ENCODE data around the gene ADGRL2. TPM values are rescaled to one million over a fixed set of nuclear protein-coding genes. Genes with fewer than 3 reads are reported as not detected.

Gene ADGRL2
- polyA plus RNA-seq, 3 donors, result not detected

DNA sequence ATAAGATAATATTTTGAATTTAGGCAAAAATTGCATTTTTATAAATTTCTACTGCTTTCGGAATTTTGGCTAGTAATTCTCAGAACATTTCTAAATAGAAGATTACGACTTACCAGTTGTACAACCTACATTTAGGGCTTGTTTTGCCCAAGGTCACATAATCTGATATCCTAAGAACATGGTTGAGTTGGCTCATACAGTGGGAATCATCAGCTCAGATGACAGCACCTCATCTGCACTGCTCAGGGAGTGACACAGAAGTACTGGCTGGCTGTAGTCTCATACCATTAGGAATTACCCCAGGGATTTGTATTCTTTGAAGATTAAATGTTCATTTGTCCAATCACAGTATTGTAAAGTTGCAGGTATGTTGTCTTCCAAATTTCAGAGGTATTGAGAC is 217.6 kb downstream of the ADGRL2 start:
- H3K36me3 Mint-ChIP-seq, result no peaks in the 10 kb centered on the region
- TF ChIP-seq, protein P1, sequence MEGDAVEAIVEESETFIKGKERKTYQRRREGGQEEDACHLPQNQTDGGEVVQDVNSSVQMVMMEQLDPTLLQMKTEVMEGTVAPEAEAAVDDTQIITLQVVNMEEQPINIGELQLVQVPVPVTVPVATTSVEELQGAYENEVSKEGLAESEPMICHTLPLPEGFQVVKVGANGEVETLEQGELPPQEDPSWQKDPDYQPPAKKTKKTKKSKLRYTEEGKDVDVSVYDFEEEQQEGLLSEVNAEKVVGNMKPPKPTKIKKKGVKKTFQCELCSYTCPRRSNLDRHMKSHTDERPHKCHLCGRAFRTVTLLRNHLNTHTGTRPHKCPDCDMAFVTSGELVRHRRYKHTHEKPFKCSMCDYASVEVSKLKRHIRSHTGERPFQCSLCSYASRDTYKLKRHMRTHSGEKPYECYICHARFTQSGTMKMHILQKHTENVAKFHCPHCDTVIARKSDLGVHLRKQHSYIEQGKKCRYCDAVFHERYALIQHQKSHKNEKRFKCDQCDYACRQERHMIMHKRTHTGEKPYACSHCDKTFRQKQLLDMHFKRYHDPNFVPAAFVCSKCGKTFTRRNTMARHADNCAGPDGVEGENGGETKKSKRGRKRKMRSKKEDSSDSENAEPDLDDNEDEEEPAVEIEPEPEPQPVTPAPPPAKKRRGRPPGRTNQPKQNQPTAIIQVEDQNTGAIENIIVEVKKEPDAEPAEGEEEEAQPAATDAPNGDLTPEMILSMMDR (IDR thresholded peaks at IDR 0.05), result no peak
- intact Hi-C loops (cut with micrococcal nuclease), result no loop called here
- H3K27me3 Mint-ChIP-seq (ENCODE audit: low read depth in 3 of 3), result no peaks in the 10 kb centered on the region
- Histone ChIP-seq H3K36me3 (replicated peaks in 1 of 2; ENCODE audit: control insufficient read depth in 1 of 2, insufficient read depth in 2 of 2, low read length in 2 of 2) (no peaks in the 10 kb centered on the region), H4K20me1 (ENCODE audit: insufficient read depth, low read length) (no peaks in the 10 kb centered on the region), H3K4me3 (replicated peaks in 1 of 3; ENCODE audit: low read depth in 2 of 3, low read length in 3 of 3) (no peak overlapping the region), H3K4me2 (replicated peaks; ENCODE audit: extremely low read depth, low read length, poor library complexity, severe bottlenecking) (no peak overlapping the region), H3K9me3 (replicated peaks in 1 of 2; ENCODE audit: control insufficient read depth in 1 of 2, insufficient read depth in 1 of 2, low read length in 2 of 2) (peaks cover 17 to 18% of the 10 kb centered on the region in 2 donors), H3K4me1 (ENCODE audit: control insufficient read depth in 1 of 2, insufficient read depth in 2 of 2, low read length in 2 of 2) (no peaks in the 10 kb centered on the region), H3K27me3 (ENCODE audit: control insufficient read depth in 2 of 2, insufficient read depth in 2 of 2, low read length in 2 of 2) (no peaks in the 10 kb centered on the region), H3K27ac (ENCODE audit: low read depth in 1 of 2, low read length in 2 of 2) (no peak overlapping the region), H3K9ac (ENCODE audit: insufficient read depth, low read length, poor library complexity, severe bottlenecking) (no peak overlapping the region), H2AFZ (ENCODE audit: insufficient read depth, low read depth, low read length, poor library complexity, severe bottlenecking) (no peak overlapping the region), H3K79me2 (ENCODE audit: insufficient read depth, low read length) (no peaks in the 10 kb centered on the region)
- no peak overlapping the region for H3K27ac Mint-ChIP-seq
- H3K4me1 Mint-ChIP-seq, result no peaks in the 10 kb centered on the region
- WGBS (ENCODE audit: insufficient coverage), result no CpG with 5 or more reads among the region's 2 CpGs
- no peak overlapping the region for H3K4me3 Mint-ChIP-seq
- DNase-seq, result no peak
- H3K9me3 Mint-ChIP-seq, result peaks cover 5 to 15% (median 11%) of the 10 kb centered on the region in 7 donors

DNA sequence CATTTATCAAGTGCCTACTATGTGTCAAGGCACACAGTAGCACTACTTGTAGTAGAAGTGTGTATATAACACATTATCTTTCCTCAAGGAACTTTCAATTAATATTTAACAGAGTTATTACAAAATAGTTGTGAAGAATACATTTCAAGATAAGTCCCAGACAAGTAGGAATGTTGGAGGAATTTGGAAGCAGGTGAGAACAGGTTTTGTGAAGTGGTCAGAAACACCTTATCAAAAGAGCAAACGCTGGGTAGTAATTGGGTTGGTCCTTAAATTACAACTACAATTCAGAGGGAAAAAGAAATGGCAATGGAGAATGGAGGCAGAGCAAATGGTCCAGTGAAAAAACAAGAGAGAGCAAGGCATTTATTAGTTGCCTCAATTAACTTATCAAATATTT is 218.8 kb downstream of the ADGRL2 start:
- Histone ChIP-seq H4K20me1 (ENCODE audit: insufficient read depth, low read length) (no peaks in the 10 kb centered on the region), H3K27me3 (ENCODE audit: control insufficient read depth in 2 of 2, insufficient read depth in 2 of 2, low read length in 2 of 2) (no peaks in the 10 kb centered on the region), H3K9ac (ENCODE audit: insufficient read depth, low read length, poor library complexity, severe bottlenecking) (no peak overlapping the region), H3K4me3 (replicated peaks in 1 of 3; ENCODE audit: low read depth in 2 of 3, low read length in 3 of 3) (no peak overlapping the region), H3K27ac (ENCODE audit: low read depth in 1 of 2, low read length in 2 of 2) (no peak overlapping the region), H3K9me3 (replicated peaks in 1 of 2; ENCODE audit: control insufficient read depth in 1 of 2, insufficient read depth in 1 of 2, low read length in 2 of 2) (peaks cover 17 to 20% of the 10 kb centered on the region in 2 donors), H3K4me2 (replicated peaks; ENCODE audit: extremely low read depth, low read length, poor library complexity, severe bottlenecking) (no peak overlapping the region), H3K79me2 (ENCODE audit: insufficient read depth, low read length) (no peaks in the 10 kb centered on the region), H3K36me3 (replicated peaks in 1 of 2; ENCODE audit: control insufficient read depth in 1 of 2, insufficient read depth in 2 of 2, low read length in 2 of 2) (no peaks in the 10 kb centered on the region), H2AFZ (ENCODE audit: insufficient read depth, low read depth, low read length, poor library complexity, severe bottlenecking) (no peak overlapping the region), H3K4me1 (ENCODE audit: control insufficient read depth in 1 of 2, insufficient read depth in 2 of 2, low read length in 2 of 2) (no peaks in the 10 kb centered on the region)
- Mint-ChIP-seq H3K4me1 (no peaks in the 10 kb centered on the region), H3K36me3 (no peaks in the 10 kb centered on the region), H3K27me3 (ENCODE audit: low read depth in 3 of 3) (no peaks in the 10 kb centered on the region), H3K9me3 (peaks cover 5 to 15% (median 12%) of the 10 kb centered on the region in 7 donors), H3K4me3 (no peak overlapping the region), H3K27ac (no peak overlapping the region)
- TF ChIP-seq, protein P1 (IDR thresholded peaks at IDR 0.05), result no peak
- WGBS (ENCODE audit: insufficient coverage), result no CpG with 5 or more reads among the region's 1 CpG
- intact Hi-C loops (cut with micrococcal nuclease), result no loop called here
- DNase-seq, result no peak

Measured in CD14-positive monocyte (primary cell).